NCI-H2196 treated with DMSO at 0.1 percent for 48 hours (cell line): ENCODE data around the gene MUSK.
"Not testable (repeated sequence)": the region's sequence is repeated elsewhere in the genome, so short reads cannot be mapped to it uniquely, and the experiment has no call there.

ENCODE experiments used
- DNase-seq: peaks from one replicate; lab custom pipeline; 2025; ENCODE audit not compliant: unreplicated experiment; lab: John Stamatoyannopoulos, UW

MUSK gene

GRCh38 chr9:110691002-110691549 lies 22.5 kb downstream of the MUSK start:
- no peak for DNase-seq

DNA sequence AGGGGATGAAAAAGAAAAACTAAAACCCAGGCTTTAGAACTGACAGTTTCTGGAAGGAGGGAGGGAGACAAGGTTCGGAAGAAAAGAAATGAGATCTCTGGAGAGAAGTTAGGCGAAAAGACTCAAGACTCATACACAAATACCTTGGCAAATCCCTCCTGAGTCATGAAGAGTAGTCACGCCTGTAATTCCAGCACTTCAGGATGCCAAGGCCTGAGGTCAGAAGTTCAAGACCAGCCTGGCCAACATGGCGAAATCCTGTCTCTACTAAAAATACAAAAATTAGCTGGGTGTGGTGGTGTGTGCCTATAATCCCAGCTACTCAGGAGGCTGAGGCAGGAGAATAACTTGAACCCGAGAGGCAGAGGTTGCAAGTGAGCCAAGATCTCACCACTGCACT lies 27.3 kb downstream of the MUSK start:
- not testable (repeated sequence) for DNase-seq

- DNase-seq, result no peak
Measured at GRCh38 chr9:110700953-110701352, 32.4 kb downstream of the MUSK start.

DNA sequence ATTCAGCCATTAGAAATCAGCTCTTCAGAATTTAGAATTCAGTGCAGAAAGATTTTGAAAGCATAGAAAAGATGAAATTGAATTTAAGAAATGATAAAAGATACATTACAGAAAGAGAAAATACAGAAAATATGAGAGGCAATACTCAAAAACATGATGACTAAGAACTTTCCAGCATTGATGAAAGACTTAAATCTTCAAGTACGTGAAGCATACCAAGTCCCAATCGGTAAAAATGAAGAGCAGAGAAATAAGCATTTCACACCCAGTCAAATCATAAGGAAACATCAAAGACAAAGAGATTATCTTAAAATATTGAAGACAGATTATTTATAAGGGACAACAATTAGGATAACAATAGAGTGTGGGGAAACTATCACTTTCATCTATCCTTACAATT lies 35.1 kb downstream of the MUSK start:
- DNase-seq, result no peak

GRCh38 chr9:110707419-110707818 lies 38.8 kb downstream of the MUSK start:
- DNase-seq, result no peak

DNA sequence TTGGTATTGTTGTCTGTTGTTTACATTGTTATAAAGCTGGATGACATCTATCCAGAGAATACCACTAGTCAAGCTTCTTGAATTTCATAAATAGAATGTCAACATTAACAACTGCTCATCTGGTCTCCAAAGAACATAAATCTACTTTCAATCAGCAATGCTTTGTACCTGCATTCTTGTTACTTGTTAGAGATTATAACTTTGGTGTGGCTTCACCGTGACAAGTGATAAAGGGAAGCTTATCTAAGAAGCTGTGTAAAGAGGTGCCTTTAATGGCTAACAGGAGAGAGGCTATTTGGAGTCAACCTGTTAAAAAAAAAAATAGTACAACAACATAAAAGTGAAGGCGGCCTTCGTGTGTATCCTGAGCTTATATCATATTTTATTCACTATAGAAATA lies 41.8 kb downstream of the MUSK start:
- DNase-seq, result peak; percentile 21

DNA sequence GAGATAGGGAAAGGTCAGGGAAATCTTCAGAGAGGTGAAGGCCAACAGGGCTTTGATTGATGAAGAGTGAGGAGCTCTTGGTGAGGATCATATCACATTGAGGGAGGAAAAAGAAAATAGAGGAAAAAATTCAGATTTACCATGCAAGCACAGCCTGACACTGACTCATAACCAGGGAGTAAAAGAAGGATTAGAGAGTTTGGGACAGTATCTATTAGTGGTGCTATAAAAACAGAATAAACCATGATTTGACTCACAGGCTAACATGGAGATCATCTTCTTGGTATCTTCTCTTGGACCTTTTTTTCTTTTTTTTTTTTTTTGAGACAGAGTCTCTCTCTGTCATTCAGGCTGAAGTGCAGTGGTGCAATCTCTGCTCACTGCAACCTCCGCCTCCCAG lies 44.4 kb downstream of the MUSK start:
- DNase-seq, result no peak

DNA sequence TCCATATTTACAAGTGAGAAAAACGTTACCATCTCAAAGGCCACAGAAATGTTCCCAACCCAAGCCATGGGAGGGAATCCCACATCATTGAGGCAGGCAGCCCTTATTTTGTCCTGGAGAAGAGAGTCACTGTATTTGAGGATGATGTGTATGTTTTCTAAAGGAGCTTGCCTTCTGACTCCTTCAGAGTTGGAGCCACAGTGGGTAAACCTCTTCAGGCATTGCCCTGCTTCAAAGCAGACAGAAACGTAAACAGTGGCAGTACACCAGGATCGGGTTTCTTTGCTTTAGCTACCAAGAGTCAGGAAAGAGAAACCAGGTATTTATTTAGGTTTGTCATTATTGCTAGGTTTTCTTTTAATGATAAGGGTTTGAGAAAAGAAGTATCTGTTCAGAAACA lies 45.7 kb downstream of the MUSK start:
- DNase-seq, result peak; percentile 38

- no peak for DNase-seq
Measured at GRCh38 chr9:110728058-110728457, 59.5 kb downstream of the MUSK start.

GRCh38 chr9:110729641-110730040 lies 61.0 kb downstream of the MUSK start:
- no peak for DNase-seq

- no peak for DNase-seq
Measured at GRCh38 chr9:110731437-110732028, 62.9 kb downstream of the MUSK start.

DNA sequence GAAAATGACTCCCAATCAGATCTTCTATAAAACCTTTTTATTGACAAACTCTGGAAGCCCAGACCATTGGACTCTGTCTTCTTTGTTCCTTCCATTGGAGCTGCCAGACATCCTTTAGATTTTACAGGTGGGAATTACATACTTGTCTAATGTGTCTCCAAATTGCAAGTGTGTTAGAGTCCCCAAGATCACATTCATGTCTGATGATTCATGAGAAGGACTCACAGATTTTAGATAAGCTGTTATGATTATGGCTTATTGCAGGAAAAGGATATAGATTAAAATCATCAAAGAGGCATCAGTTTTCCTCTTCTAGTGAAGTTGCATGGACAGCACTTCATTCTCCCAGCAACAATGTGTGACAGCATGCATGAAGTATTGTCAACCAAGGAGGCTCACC lies 70.4 kb downstream of the MUSK start:
- DNase-seq, result no peak

DNA sequence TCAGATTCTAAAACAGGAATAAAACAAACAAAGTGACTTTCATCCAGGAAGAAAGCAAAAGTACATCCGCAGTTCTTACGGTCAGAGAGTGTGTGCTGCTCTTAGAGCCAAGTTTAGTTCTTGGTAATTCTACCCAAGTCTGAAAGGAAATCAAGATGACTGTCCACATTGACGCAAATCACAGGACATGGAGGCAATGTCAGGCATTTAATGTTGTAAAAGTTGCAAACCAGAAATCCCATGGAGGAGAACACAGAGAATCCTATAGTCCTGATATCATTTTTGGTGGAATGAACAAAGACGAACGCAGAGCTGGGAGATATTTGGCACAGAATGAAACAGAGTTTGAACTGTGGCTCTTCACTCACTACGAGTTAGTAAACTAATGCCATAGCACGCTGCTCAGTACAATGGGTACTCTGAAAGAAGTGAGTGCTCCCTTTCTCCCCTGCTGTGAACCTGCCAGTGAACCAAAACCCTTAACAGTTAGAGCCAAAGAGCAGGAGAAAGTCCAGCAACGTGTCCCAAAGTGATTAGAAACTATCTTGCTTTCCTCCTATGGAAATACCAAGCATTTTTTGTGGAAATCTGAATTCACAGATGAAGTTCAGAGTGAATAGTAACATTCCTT lies 74.3 kb downstream of the MUSK start:
- DNase-seq, result no peak

GRCh38 chr9:110744715-110745384 lies 76.3 kb downstream of the MUSK start:
- no peak for DNase-seq

DNA sequence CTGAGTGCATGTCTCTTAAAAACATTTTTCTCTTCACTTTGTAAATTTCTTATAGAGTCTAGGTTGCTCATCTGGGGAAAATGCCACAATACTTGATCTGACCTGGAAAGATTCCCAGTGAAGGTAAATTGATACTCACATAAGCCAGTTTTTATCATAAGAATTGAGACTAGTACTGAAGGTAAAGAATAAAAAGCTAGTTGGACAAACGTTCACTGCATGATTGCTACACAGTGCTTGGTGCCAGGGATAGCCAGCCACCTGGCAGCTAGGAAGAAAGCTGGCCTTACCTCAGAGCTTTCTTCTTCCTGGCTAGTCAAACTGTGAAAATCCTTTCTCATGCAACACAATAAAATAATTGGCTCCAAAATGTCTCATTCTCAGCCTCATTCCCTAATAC lies 77.1 kb downstream of the MUSK start:
- DNase-seq, result no peak

DNA sequence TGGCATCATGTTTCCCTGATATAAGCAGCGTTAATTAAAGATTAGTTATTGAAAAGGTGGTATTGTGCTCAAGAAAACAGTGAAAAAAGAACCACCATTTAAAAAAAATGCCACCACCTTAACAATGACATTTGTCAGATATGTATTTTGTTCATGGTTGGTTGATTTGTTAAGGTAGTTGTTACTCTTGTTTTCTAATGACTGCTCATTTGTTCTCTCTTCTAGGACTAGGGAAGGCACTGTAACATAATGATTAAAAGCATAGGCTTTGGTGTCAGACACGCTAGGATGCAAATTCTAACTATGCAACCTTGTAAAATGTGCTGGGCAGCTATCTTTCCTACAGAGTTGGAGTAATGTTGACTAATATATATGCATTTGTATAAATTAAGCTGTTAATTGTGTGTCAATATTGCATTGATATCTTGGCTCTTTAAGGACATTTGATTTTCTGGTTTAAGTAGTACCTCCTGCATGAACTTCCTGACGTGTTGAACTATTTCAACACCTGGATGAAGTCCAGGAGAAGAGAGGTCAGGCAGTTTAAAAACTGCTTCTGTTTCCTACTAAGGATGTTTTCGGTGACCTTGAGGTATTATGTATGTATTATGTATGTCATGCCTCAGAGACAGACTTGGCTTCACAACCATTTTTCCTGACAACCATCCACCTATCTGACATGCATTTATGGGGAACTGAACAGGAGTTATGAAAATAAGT lies 77.8 kb downstream of the MUSK start:
- DNase-seq, result no peak

- DNase-seq, result no peak
Measured at GRCh38 chr9:110748251-110748893, 79.8 kb downstream of the MUSK start.

GRCh38 chr9:110750272-110750671 lies 81.7 kb downstream of the MUSK start:
- DNase-seq, result no peak

GRCh38 chr9:110751971-110752370 lies 83.4 kb downstream of the MUSK start:
- no peak for DNase-seq

GRCh38 chr9:110752766-110753165 lies 84.2 kb downstream of the MUSK start:
- peak; percentile 10 for DNase-seq

GRCh38 chr9:110753731-110754231 lies 85.2 kb downstream of the MUSK start:
- DNase-seq, result no peak
